ENCODE measurements around the gene MICAL2.

GRCh38 chr11:12267921-12268320 lies 157.5 kb downstream of the MICAL2 start:
- TF ChIP-seq ZFP30 (CRISPR knock-in tag; IDR thresholded peaks at IDR 0.05) = no peak
- TF ChIP-seq PATZ1 (CRISPR knock-in tag; IDR thresholded peaks at IDR 0.05; ENCODE audit: borderline replicate concordance) = no peak
- no peak for TF ChIP-seq ZNF8 (CRISPR knock-in tag; IDR thresholded peaks at IDR 0.05)
- no peak for TF ChIP-seq ARNTL (CRISPR knock-in tag; IDR thresholded peaks at IDR 0.05; ENCODE audit: borderline replicate concordance, low read depth)
- TF ChIP-seq BACH2 (CRISPR knock-in tag; IDR thresholded peaks at IDR 0.05; ENCODE audit: borderline replicate concordance) = no peak
- TF ChIP-seq PPARA (CRISPR knock-in tag; IDR thresholded peaks at IDR 0.05; ENCODE audit: borderline replicate concordance) = no peak
- no peak for TF ChIP-seq CREB5 (CRISPR knock-in tag; IDR thresholded peaks at IDR 0.05; ENCODE audit: low read depth)
- no peak for TF ChIP-seq SNAI2 (CRISPR knock-in tag; IDR thresholded peaks at IDR 0.05)
- TF ChIP-seq RARB (CRISPR knock-in tag; IDR thresholded peaks at IDR 0.05) = no peak
- no peak for TF ChIP-seq ZC3H10 (CRISPR knock-in tag; IDR thresholded peaks at IDR 0.05)
- no peak for TF ChIP-seq ISL1 (CRISPR knock-in tag; IDR thresholded peaks at IDR 0.05)
- TF ChIP-seq ESRRG (CRISPR knock-in tag; IDR thresholded peaks at IDR 0.05) = no peak
